Fibroblast of skin of left biceps (primary cell): ENCODE data around the gene MYO1G.

Experiments used
- DNase-seq, 2 experiments: peaks; one replicate each; pipeline ENCODE4 v3.0.0-alpha.2; 2013; ENCODE audit warnings: low read depth in 2 of 2

The MYO1G gene

DNA sequence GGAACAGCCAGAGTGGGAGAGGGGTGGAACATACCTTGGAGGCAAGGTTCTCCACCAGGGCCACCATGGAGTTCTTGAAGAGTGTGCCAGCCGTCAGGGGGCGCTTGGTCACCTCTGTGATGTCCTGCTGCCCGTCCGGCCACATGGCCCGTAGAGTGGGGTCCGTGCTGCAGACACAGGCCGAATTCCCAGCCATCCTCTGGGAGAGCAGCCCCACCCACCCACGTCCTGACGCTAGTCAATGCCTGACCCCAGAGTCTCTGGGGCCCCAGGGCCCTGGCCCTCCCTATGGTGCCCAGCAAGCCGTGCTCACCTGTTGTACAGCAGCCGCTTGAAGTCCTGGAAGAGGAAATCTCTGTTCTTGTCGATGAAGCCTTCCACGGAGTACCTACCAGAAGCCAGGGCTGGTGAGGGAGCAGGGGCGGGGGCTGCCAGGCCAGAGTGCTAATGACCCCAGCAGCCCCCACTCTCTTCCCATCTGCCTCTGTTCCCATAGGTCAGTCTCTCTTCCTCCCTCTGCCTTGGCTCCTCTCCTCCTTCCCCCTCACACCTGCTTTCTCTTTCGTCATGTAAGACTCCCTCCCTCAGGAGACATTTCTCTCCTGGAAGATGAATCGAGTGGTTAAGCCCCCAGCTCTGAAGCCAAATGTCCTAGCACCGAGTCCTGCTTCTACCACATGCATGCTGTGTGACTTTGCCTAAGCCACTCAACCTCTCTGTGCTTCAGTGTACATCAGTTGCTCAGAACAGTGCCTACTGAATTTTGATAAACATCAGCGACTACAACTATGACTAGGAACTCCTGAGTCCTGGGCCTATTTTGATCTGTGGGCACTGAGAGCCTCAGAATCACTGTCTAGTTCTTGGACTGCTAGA lies 11.0 kb downstream of the MYO1G start:
- no peak for DNase-seq

DNA sequence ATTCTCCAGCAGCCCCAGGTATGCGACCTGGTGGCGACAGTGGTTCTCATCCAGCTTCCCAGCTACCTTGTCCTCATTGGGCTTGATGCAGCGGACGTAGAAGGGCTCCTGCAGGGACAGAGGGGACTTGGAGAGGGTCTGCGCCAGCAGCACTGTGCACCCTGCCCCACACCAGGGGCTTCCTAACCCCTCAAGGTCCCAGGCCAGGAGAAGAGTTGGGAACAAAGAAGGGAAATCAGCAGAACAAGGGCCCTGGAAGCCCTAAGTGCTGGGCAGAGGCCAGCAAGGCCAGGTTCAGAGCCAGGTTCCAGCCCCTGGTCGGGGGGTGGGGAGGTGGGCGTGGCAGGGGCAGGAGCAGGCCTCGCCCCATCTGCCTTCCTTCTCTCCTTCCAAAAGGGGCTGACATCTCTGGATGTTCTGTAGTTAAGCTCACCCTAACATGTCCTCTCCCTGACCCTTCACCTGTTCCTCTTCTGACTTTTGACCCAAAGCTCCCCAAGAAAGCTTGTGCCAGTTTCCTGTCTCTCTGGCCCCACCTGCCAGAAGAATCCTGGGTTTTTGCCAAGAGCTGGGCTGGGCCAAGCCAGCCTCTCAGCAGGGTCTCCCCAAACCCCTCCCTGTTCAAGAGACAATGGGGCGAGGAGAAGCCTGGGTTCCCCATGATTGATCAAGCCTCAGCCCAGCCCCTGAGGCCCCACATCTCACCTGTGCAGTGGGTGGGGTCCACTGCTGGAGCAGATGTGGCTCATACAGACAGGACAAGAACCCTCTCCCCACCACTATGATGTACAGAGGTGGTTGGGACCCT lies 11.9 kb downstream of the MYO1G start:
- no peak for DNase-seq

DNA sequence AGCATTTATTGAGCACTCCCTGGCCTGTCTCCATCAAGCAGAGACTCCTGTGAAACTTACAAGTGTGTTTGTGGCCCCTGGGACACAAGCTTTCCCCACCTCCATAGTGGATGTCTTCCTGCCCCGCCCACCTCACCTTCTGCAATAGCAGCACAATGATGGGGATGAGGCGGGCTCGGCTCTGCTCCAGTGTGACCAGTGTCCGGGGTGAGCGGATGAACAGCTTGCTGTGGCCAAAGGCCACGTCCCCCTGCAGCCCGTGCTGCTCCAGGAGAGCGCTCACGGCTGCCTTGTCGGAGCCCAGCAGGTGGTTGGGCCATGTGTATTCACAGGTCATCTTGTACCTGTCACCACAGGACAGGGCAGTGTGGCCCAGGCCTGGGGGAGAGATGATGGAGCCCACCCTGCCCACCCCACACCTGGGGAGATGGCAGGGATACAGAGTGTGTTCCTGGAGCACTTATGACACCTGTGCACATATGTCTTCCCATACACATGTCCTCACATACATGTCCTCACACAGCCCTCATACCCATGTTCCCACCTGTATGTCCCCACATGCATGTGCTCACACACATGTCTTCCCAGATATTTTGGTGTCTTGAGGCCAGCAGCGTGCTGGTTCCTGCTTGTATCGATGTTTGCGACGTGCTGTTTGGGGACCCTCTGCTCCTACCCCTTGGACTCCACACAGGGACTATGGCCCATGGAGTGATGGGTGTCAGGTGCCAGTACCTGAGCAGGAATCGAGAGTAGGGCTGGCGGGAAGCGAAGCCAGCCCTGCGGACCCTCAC lies 12.7 kb downstream of the MYO1G start:
- DNase-seq: no peak

GRCh38 chr7:44965441-44965903 lies 13.3 kb downstream of the MYO1G start:
- no peak for DNase-seq

GRCh38 chr7:44964831-44965440 lies 13.9 kb downstream of the MYO1G start:
- no peak for DNase-seq

DNA sequence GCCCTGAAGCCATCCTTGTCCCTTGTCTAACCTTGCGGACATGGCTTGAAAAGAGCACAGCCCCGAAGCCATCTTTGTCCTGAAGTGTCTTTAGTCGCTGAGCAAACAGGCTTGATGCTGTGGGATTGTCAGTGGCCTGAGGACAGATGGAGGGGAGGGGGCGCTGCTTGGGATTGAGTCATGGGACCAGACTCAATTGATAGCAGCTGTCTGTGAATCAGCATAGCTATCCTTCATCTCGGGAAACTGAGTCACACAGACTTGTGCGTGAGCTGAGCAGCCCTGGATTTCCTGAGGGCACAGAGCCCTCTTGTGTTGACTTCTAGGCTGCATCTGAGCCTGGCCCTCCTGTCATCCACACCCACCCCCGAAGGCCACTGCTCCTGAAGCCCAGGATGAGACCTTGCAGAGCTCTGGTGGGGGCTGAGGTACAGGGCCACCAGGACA lies 14.4 kb downstream of the MYO1G start:
- DNase-seq: no peak

- DNase-seq: no peak
These were observed 15.2 kb downstream of the MYO1G start for GRCh38 chr7:44963364-44964290.

- DNase-seq: no peak
These were observed 16.1 kb downstream of the MYO1G start for GRCh38 chr7:44962483-44963251.

- no peak for DNase-seq
These were observed 16.9 kb downstream of the MYO1G start for GRCh38 chr7:44961844-44962482.

DNA sequence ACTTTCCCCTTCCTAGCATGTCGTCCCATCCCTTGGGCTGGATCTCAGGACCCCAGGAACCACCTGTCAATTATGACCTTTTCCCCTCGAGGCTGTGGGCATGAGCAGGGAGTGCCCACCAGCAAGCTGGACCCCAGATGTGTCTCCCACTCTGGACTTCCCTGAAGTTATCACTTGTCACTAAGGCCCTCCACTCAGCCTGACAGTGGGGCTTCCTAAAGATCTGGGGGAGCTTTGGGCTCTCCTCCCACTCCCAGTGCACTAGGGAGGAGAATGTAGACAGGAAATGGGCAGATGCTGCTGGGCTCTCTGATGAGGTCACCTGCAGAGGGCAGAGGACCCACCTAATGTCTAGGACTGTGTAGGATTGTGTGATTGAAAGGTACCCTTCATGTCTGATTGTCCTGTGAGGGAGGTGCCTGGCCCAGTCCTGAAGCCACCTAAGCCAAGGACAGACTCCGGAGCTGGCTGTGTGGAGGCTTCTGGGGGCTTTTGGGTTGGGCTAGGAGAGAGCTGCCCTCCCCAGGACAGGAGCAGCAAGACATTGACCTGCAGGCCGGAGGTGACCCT lies 18.7 kb downstream of the MYO1G start:
- no peak for DNase-seq

GRCh38 chr7:44959433-44959951 lies 19.3 kb downstream of the MYO1G start:
- DNase-seq: no peak

GRCh38 chr7:44958645-44959344 lies 20.0 kb downstream of the MYO1G start:
- no peak for DNase-seq

GRCh38 chr7:44956157-44956766 lies 22.6 kb downstream of the MYO1G start:
- no peak for DNase-seq

GRCh38 chr7:44955733-44956132 lies 23.1 kb downstream of the MYO1G start:
- DNase-seq: no peak

DNA sequence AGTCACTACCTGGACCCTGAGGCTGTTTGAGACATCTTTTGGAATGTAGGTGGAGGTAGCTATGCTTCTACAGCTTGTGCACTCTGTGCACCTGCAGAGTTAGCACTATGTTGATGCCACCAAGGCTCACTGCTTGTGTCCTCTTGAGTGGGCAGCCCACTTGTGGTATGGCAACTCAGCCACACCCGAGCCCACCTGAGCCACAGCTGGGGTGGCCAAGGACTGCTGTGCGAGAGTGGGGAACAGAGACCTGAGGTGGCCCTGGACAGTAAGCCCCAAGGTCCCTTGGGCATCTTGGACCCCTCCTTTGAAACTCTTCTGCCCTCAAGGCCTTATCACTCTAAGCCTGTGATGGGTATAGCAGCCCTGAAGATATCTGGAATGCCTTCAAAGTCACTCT lies 25.7 kb downstream of the MYO1G start:
- DNase-seq: no peak

GRCh38 chr7:44949303-44949702 lies 29.5 kb downstream of the MYO1G start:
- no peak for DNase-seq

DNA sequence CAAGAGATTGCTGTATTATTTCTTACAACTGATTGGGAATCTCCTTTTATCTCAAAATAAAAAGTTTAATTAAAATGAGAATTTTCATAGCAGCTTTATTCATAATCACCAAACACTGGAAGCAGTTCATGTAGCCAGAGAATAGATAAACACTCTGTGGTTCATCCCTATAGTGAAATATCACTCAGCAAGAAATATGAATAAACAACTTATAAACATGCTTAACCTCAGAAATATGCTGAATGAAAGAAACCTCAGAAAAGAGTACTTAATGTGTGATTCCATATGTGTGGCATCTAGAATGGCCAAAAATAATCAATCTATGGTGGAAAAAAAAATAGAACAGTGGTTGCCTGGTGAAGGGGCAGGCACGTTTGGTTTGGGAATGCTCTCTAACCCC lies 33.3 kb downstream of the MYO1G start:
- no peak for DNase-seq
